Transverse colon (tissue), 4 donors: ENCODE measurements around the gene HDC. TPM values are rescaled to one million over a fixed set of nuclear protein-coding genes. Genes with fewer than 3 reads are reported as not detected.

ENCODE experiments used
- DNase-seq: peaks from one replicate; pipeline ENCODE4 v3.0.0-alpha.2; 2019
- H3K27ac ChIP-seq, 4 donors: fragments of 200-600 bp; sonication (generic); 2 replicates each; pipeline ENCODE4 v1.5.1; 2016 to 2018; ENCODE audit warnings: inconsistent platforms in 4 of 4
- H3K27me3 ChIP-seq: fragments of 200-600 bp; sonication (generic); 2 replicates; pipeline ENCODE4 v1.5.1; 2017; ENCODE audit warnings: inconsistent platforms
- H3K36me3 ChIP-seq, 4 donors: fragments of 200-600 bp; sonication (generic); 2 replicates each; pipeline ENCODE4 v1.5.1; 2017 to 2019; ENCODE audit warnings: inconsistent platforms in 4 of 4
- H3K4me1 ChIP-seq, 4 donors: fragments of 200-600 bp; sonication (generic); 2 replicates each; pipeline ENCODE4 v1.5.1; 2017 to 2020; ENCODE audit warnings: inconsistent platforms in 4 of 4
- H3K4me3 ChIP-seq, 4 donors: fragments of 200-600 bp; sonication (generic); 1 replicate in 1 of 4; 2 replicates in 3 of 4; pipeline versions ENCODE4 v1.5.1 to v1.6.1; 2017 to 2019; ENCODE audit warnings: inconsistent platforms in 4 of 4
- H3K9me3 ChIP-seq, 2 donors: fragments of 200-600 bp; sonication (generic); 2 replicates each; pipeline ENCODE4 v1.5.1; 2017 to 2019; ENCODE audit warnings: inconsistent platforms in 2 of 2
- CTCF ChIP-seq, 5 experiments: fragments of 200-600 bp in 3 of 5; fragments of 450-650 bp in 2 of 5; sonication (generic) in 3 of 5; IDR thresholded peaks; 1 replicate in 2 of 5; 2 replicates in 3 of 5; pipeline ENCODE4 v1.5.1; 2016 to 2017; ENCODE audit warnings: antibody characterized with exemption in 5 of 5, inconsistent platforms in 3 of 5, mild to moderate bottlenecking in 2 of 5, moderate library complexity in 1 of 5
- EP300 ChIP-seq: sonication (generic); formaldehyde crosslinking; IDR thresholded peaks from one replicate; pipeline ENCODE4 v1.6.1; 2017; ENCODE audit warnings: antibody characterized with exemption, low read depth
- POLR2A ChIP-seq: fragments of 450-650 bp; IDR thresholded peaks from one replicate; pipeline ENCODE4 v1.6.1; 2016; ENCODE audit warnings: antibody characterized with exemption, mild to moderate bottlenecking, moderate library complexity
- POLR2AphosphoS5 ChIP-seq, 3 donors: sonication (generic); formaldehyde crosslinking; IDR thresholded peaks; one replicate each; pipeline ENCODE4 v1.6.1; 2016; ENCODE audit warnings: antibody characterized with exemption in 3 of 3
- WGBS, 2 donors: methylation state at CpG; one replicate each; pipeline ENCODE4 v1.1.5; 2018; ENCODE audit warnings: low coverage in 1 of 2; 5-methylcytosine and 5-hydroxymethylcytosine counted together
- in situ Hi-C, 4 donors: fragments of 200-750 bp; cut with MboI; loops; one replicate each; pipeline versions ENCODE4 v1.15.0 to v1.15.1; 2017; ENCODE audit warnings: low sequenced_read_pairs in 3 of 4, low pct_ligation_motif_present in 1 of 4, low pct_unique_long_range_greater_than_20kb in 1 of 4
- intact Hi-C: fragments of 100-400 bp; cut with DNase I; formaldehyde crosslinking; loops from one replicate; pipeline ENCODE4 v1.15.1; 2023; ENCODE audit warnings: low total_unique reads
- total RNA-seq, 4 donors: library from RNA; depleted of rRNA; stranded (reverse); fragments of >200 nt; gene quantifications; one replicate each; pipeline ENCODE4 v1.1.0, GENCODE V29; 2016

The HDC gene
- total RNA-seq, 4 donors from 2014 or later = 0.14 to 0.64 TPM; not detected in 2

- no peak overlapping the region for H3K4me3 ChIP-seq
- H3K27ac ChIP-seq = peak overlapping the region in 1 of 4 donors; percentile 23
- TF ChIP-seq CTCF (IDR thresholded peaks at IDR 0.05) (no peak), POLR2A (no peak), POLR2AphosphoS5 (IDR thresholded peaks at IDR 0.05) (no peak), EP300 (no peak)
- 90% methylated on average over 14 of the region's 14 CpGs; no CpG with 5 or more reads in 1 of the 2 donors for WGBS, 2 donors
- intact Hi-C loops = no loop called here
- DNase-seq = peak; percentile 53
- H3K36me3 ChIP-seq = no peaks in the 10 kb centered on the region
- H3K27me3 ChIP-seq = no peaks in the 10 kb centered on the region
- H3K9me3 ChIP-seq = no peaks in the 10 kb centered on the region
- in situ Hi-C loops = no loop called here
- H3K4me1 ChIP-seq = peaks cover 0 to 3% (median 0%) of the 10 kb centered on the region in 4 donors
These were observed 17.5 kb downstream of the HDC start for GRCh38 chr15:50247819-50248655.

- 89 to 92% methylated on average over 2 of the region's 2 CpGs for WGBS, 2 donors
- intact Hi-C loops = no loop called here
These were observed 18.9 kb downstream of the HDC start for GRCh38 chr15:50246631-50247030.

DNA sequence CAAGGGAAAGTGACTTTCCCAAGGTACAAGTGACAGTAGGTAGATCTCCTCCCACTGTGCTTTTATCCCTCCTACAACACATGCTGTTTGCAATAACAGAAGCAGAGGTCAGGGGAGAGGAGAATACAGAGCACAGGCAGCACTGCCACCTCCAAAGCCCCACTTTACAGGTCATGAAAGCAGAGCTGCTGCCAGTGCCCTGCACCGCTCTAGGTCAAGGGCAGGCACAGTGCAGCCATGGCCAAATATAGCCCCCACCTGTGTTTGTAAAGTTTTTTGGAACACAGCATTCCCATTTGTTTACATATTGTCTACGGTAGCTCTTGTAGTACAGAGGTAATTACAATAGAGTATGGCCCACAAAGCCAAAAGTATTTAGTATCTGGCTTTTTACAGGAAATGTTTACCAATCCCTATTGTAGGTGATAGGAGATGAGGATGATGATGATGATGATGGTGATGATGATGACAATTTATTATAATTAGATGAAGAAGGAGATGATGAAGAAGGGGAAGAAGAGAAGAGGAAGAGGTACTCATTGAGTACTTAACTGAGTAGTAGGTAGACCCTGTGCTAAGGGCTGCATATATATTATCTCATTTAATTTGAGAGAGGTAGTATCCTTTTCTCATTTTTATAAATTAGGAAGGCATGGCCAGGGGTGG lies 20.4 kb downstream of the HDC start:
- H3K27ac ChIP-seq = no peak overlapping the region
- no peaks in the 10 kb centered on the region for H3K36me3 ChIP-seq
- H3K27me3 ChIP-seq = no peaks in the 10 kb centered on the region
- TF ChIP-seq CTCF (IDR thresholded peaks at IDR 0.05) (no peak), POLR2AphosphoS5 (IDR thresholded peaks at IDR 0.05) (no peak), POLR2A (no peak), EP300 (no peak)
- DNase-seq = no peak
- peaks cover 0 to 3% (median 0%) of the 10 kb centered on the region in 4 donors for H3K4me1 ChIP-seq
- no peaks in the 10 kb centered on the region for H3K9me3 ChIP-seq
- 80 to 100% methylated on average over 1 to 2 of the region's 2 CpGs for WGBS, 2 donors
- no peak overlapping the region for H3K4me3 ChIP-seq
- in situ Hi-C loops = no loop called here
- intact Hi-C loops = no loop called here

More at GRCh38 chr15:50246631-50247030, 18.9 kb downstream of the HDC start:
- no peak for DNase-seq
- Histone ChIP-seq H3K9me3 (no peaks in the 10 kb centered on the region), H3K4me1 (peaks cover 0 to 3% (median 0%) of the 10 kb centered on the region in 4 donors), H3K27ac (no peak overlapping the region), H3K27me3 (no peaks in the 10 kb centered on the region), H3K4me3 (no peak overlapping the region), H3K36me3 (no peaks in the 10 kb centered on the region)
- in situ Hi-C loops = no loop called here
- TF ChIP-seq CTCF (IDR thresholded peaks at IDR 0.05) = no peak
- no peak for TF ChIP-seq EP300
- TF ChIP-seq POLR2A = no peak
- no peak for TF ChIP-seq POLR2AphosphoS5 (IDR thresholded peaks at IDR 0.05)

- WGBS, 2 donors = 100% methylated on average over 1 of the region's 1 CpG
- in situ Hi-C loops = no loop called here
- Histone ChIP-seq H3K27me3 (no peaks in the 10 kb centered on the region), H3K9me3 (no peaks in the 10 kb centered on the region), H3K36me3 (no peaks in the 10 kb centered on the region), H3K4me1 (peaks cover 0 to 3% (median 0%) of the 10 kb centered on the region in 4 donors), H3K27ac (no peak overlapping the region), H3K4me3 (no peak overlapping the region)
- intact Hi-C loops = no loop called here
- no peak for TF ChIP-seq POLR2A
- TF ChIP-seq EP300 = no peak
- no peak for TF ChIP-seq CTCF (IDR thresholded peaks at IDR 0.05)
- TF ChIP-seq POLR2AphosphoS5 (IDR thresholded peaks at IDR 0.05) = no peak
- DNase-seq = no peak
These were observed 21.4 kb downstream of the HDC start for GRCh38 chr15:50244153-50244552.
